Hepatocyte (in vitro differentiated cells): ENCODE data around the gene CCDC185. TPM values are rescaled to one million over a fixed set of nuclear protein-coding genes. Genes with fewer than 3 reads are reported as not detected.

Experiments
- DNase-seq: peaks from one replicate; pipeline ENCODE4 v3.0.0-alpha.2; 2016; ENCODE audit warnings: low spot score
- H2AFZ ChIP-seq: fragments of 200-600 bp; sonication (generic); 2 replicates; pipeline ENCODE4 v1.6.0; 2016; ENCODE audit warnings: antibody characterized with exemption, mild to moderate bottlenecking
- H3K27ac ChIP-seq: fragments of 200-600 bp; sonication (generic); 2 replicates; pipeline ENCODE4 v1.5.1; 2016; ENCODE audit warnings: mild to moderate bottlenecking
- H3K27me3 ChIP-seq: fragments of 200-600 bp; sonication (generic); 2 replicates; pipeline ENCODE4 v1.6.1; 2016
- H3K36me3 ChIP-seq: fragments of 200-600 bp; sonication (generic); replicated peaks from 2 replicates; pipeline ENCODE4 v1.5.1; 2016; ENCODE audit warnings: low read depth; ENCODE audit not compliant: insufficient read depth
- H3K4me1 ChIP-seq: fragments of 200-600 bp; sonication (generic); 2 replicates; pipeline ENCODE4 v1.5.1; 2016; ENCODE audit warnings: mild to moderate bottlenecking, moderate library complexity; ENCODE audit not compliant: insufficient read depth
- H3K4me2 ChIP-seq: fragments of 200-600 bp; sonication (generic); 2 replicates; pipeline ENCODE4 v1.6.0; 2016
- H3K4me3 ChIP-seq: fragments of 200-600 bp; sonication (generic); 2 replicates; pipeline ENCODE4 v1.5.1; 2016; ENCODE audit warnings: mild to moderate bottlenecking
- H3K79me2 ChIP-seq: fragments of 200-600 bp; sonication (generic); 2 replicates; pipeline ENCODE4 v1.6.0; 2017; ENCODE audit warnings: mild to moderate bottlenecking
- H3K9me2 ChIP-seq: fragments of 200-600 bp; sonication (generic); replicated peaks from 2 replicates; pipeline ENCODE4 v1.6.0; 2017; ENCODE audit warnings: mild to moderate bottlenecking; ENCODE audit not compliant: insufficient read depth
- H3K9me3 ChIP-seq: fragments of 200-600 bp; sonication (generic); 2 replicates; pipeline ENCODE4 v1.5.1; 2016; ENCODE audit warnings: low read depth, mild to moderate bottlenecking
- H4K20me1 ChIP-seq: fragments of 200-600 bp; sonication (generic); 2 replicates; pipeline ENCODE4 v1.6.0; 2016; ENCODE audit warnings: mild to moderate bottlenecking; ENCODE audit not compliant: insufficient read depth, poor library complexity, severe bottlenecking
- CTCF ChIP-seq: fragments of 200-600 bp; sonication (generic); IDR thresholded peaks from 2 replicates; pipeline ENCODE4 v1.5.1; 2016; ENCODE audit warnings: antibody characterized with exemption, mild to moderate bottlenecking; ENCODE audit not compliant: poor library complexity
- EZH2 ChIP-seq: fragments of 200-600 bp; sonication (generic); IDR thresholded peaks from 2 replicates; pipeline ENCODE4 v1.6.1; 2016; ENCODE audit warnings: antibody characterized with exemption, mild to moderate bottlenecking, borderline replicate concordance
- EZH2phosphoT487 ChIP-seq: fragments of 200-600 bp; sonication (generic); IDR thresholded peaks from one replicate; pipeline ENCODE4 v1.6.1; 2018; ENCODE audit warnings: antibody characterized with exemption, mild to moderate bottlenecking, low read depth, moderate library complexity; ENCODE audit not compliant: unreplicated experiment, severe bottlenecking
- WGBS: methylation state at CpG from one replicate; pipeline ENCODE4 v1.1.6; 2016; ENCODE audit warnings: low lambda C conversion rate; ENCODE audit errors: missing lambda C conversion rate; 5-methylcytosine and 5-hydroxymethylcytosine counted together
- polyA plus RNA-seq: library from polyadenylated mRNA; unstranded; fragments of >200 nt; fragmentation: Nextera tagmentation; extraction: Ambion mirVana; gene quantifications from 2 replicates; pipeline ENCODE4 v1.2.1, GENCODE V29; 2016
- total RNA-seq: library from RNA; depleted of rRNA; stranded (reverse); fragments of >200 nt; gene quantifications from 2 replicates; pipeline ENCODE4 v1.2.3, GENCODE V29; 2014

Gene CCDC185
- total and polyA plus RNA-seq, 2 experiments from 2014 or later, result not detected

GRCh38 chr1:223353939-223354338 lies 39.3 kb upstream of the CCDC185 start:
- 71% methylated on average over 6 of the region's 6 CpGs for WGBS
- Histone ChIP-seq H3K79me2 (no peaks in the 10 kb centered on the region), H3K27me3 (peaks cover 19% of the 10 kb centered on the region), H4K20me1 (no peaks in the 10 kb centered on the region), H3K36me3 (no peaks in the 10 kb centered on the region), H2AFZ (no peak overlapping the region), H3K4me1 (no peaks in the 10 kb centered on the region), H3K9me3 (no peaks in the 10 kb centered on the region), H3K4me3 (no peak overlapping the region), H3K9me2 (no peaks in the 10 kb centered on the region), H3K27ac (no peak overlapping the region), H3K4me2 (no peak overlapping the region)
- no peak for DNase-seq
- TF ChIP-seq EZH2, result no peak
- no peak for TF ChIP-seq EZH2phosphoT487
- TF ChIP-seq CTCF, result no peak

GRCh38 chr1:223355699-223356098 lies 37.5 kb upstream of the CCDC185 start:
- Histone ChIP-seq H3K4me3 (no peak overlapping the region), H3K79me2 (no peaks in the 10 kb centered on the region), H2AFZ (no peak overlapping the region), H4K20me1 (no peaks in the 10 kb centered on the region), H3K4me2 (no peak overlapping the region), H3K27ac (no peak overlapping the region), H3K9me3 (no peaks in the 10 kb centered on the region), H3K4me1 (no peaks in the 10 kb centered on the region), H3K27me3 (peaks cover 36% of the 10 kb centered on the region), H3K36me3 (no peaks in the 10 kb centered on the region), H3K9me2 (no peaks in the 10 kb centered on the region)
- 82% methylated on average over 2 of the region's 2 CpGs for WGBS
- DNase-seq, result no peak
- no peak for TF ChIP-seq CTCF
- TF ChIP-seq EZH2phosphoT487, result no peak
- no peak for TF ChIP-seq EZH2

- Histone ChIP-seq H3K4me2 (no peak overlapping the region), H3K9me3 (no peaks in the 10 kb centered on the region), H3K79me2 (no peaks in the 10 kb centered on the region), H3K9me2 (no peaks in the 10 kb centered on the region), H3K27me3 (peaks cover 35% of the 10 kb centered on the region), H4K20me1 (no peaks in the 10 kb centered on the region), H2AFZ (no peak overlapping the region), H3K4me1 (peaks cover 11% of the 10 kb centered on the region), H3K27ac (no peak overlapping the region), H3K36me3 (no peaks in the 10 kb centered on the region), H3K4me3 (no peak overlapping the region)
- 73% methylated on average over 3 of the region's 3 CpGs for WGBS
- no peak for TF ChIP-seq EZH2
- TF ChIP-seq CTCF, result no peak
- TF ChIP-seq EZH2phosphoT487, result no peak
- DNase-seq, result no peak
Observed at GRCh38 chr1:223358826-223359225, 34.4 kb upstream of the CCDC185 start.
